OCI-LY1 (cell line): Measurements from ENCODE around the gene HSPA8.
"Not testable (repeated sequence)": the region's sequence is repeated elsewhere in the genome, so short reads cannot be mapped to it uniquely, and the experiment has no call there.

Experiments used
- CTCF ChIP-seq: fragments of 200-600 bp; sonication (generic), shearing (Covaris generic); IDR thresholded peaks from 2 replicates; pipeline ENCODE4 v1.5.1; 2017; ENCODE audit warnings: mild to moderate bottlenecking, antibody characterized with exemption, low read length, moderate library complexity, mixed read lengths
- EZH2 ChIP-seq: fragments of 200-600 bp; sonication (generic), shearing (Covaris generic); IDR thresholded peaks from 2 replicates; pipeline ENCODE4 v1.8.0; 2017; ENCODE audit warnings: borderline replicate concordance, mixed run types, mild to moderate bottlenecking, antibody characterized with exemption, low read length, moderate library complexity, mixed read lengths

GRCh38 chr11:123087657-123088056, 25.7 kb upstream of the HSPA8 start:
- TF ChIP-seq EZH2, CTCF: not testable (repeated sequence)
